A549 (cell line): Measurements from ENCODE around the gene GUCY2D. TPM values are rescaled to one million over a fixed set of nuclear protein-coding genes. Genes with fewer than 3 reads are reported as not detected.

ENCODE experiments used
- ATAC-seq, 2 experiments: fragments of 200-7000 bp in 1 of 2; fragments of >200 bp in 1 of 2; cut with Nextera tagmentation in 1 of 2; cut with Tn5 transposase in 1 of 2; 3 replicates each; pipeline versions ENCODE4 v1.8.0 to v1.9.1; 2018 to 2020; ENCODE audit warnings: mild to moderate bottlenecking in 1 of 2, moderate library complexity in 1 of 2
- CTCF ChIA-PET: fragments of 300-600 bp; sonication (Branson Sonifier 250); formaldehyde crosslinking; extraction: SDS; loops from one replicate; lab custom pipeline; 2021; ENCODE audit warnings: antibody characterized with exemption, inconsistent platforms; lab: Yijun Ruan, JAX
- POLR2A ChIA-PET: fragments of 350-600 bp; formaldehyde crosslinking; extraction: SDS; loops from one replicate; lab custom pipeline; 2021; ENCODE audit warnings: antibody characterized with exemption, inconsistent platforms; lab: Yijun Ruan, JAX
- DNase-seq, 2 experiments: peaks; one replicate each; pipeline versions ENCODE4 v3.0.0 to v3.0.0-alpha.2; 2011 to 2016; ENCODE audit warnings: low read depth in 1 of 2, low spot score in 1 of 2
- FAIRE-seq: peaks from 2 replicates; lab custom pipeline; 2011; peaks lifted over from hg19 to GRCh38; lab: Jason Lieb, UNC
- H3K27ac ChIP-seq, 2 experiments: fragments of >200 bp; sonication (Bioruptor Twin); formaldehyde crosslinking; 3 replicates each; pipeline ENCODE4 v1.5.1; 2016 to 2017
- H3K4me1 ChIP-seq: fragments of >200 bp; sonication (Bioruptor Twin); formaldehyde crosslinking; 3 replicates; pipeline ENCODE4 v1.6.1; 2016
- H3K4me2 ChIP-seq: fragments of >200 bp; sonication (Bioruptor Twin); formaldehyde crosslinking; 3 replicates; pipeline ENCODE4 v1.6.1; 2016
- H3K4me3 ChIP-seq: fragments of >200 bp; sonication (Bioruptor Twin); formaldehyde crosslinking; 3 replicates; pipeline ENCODE4 v1.5.1; 2016
- H3K9me3 ChIP-seq: fragments of >200 bp; sonication (Bioruptor Twin); formaldehyde crosslinking; 3 replicates; pipeline ENCODE4 v1.6.1; 2016
- BCL3 ChIP-seq: fragments of >200 bp; sonication (Bioruptor Twin); formaldehyde crosslinking; IDR thresholded peaks from 3 replicates; pipeline ENCODE4 v1.6.1; 2016
- CEBPB ChIP-seq, 2 experiments: fragments of >200 bp in 1 of 2; sonication (Bioruptor Twin) in 1 of 2; formaldehyde crosslinking in 1 of 2; IDR thresholded peaks; 2 replicates each; pipeline ENCODE4 v1.6.1; 2012 to 2016
- CTCF ChIP-seq: fragments of >200 bp; sonication (Bioruptor Twin); formaldehyde crosslinking; IDR thresholded peaks from 3 replicates; pipeline ENCODE4 v1.5.1; 2016
- E2F6 ChIP-seq: IDR thresholded peaks from 2 replicates; pipeline ENCODE4 v1.6.1; 2012; ENCODE audit warnings: low read depth, borderline replicate concordance
- EHF ChIP-seq: fragments of 250-450 bp; sonication (Bioruptor Pico); IDR thresholded peaks from 2 replicates; pipeline ENCODE4 v1.5.0; 2020; ENCODE audit warnings: mild to moderate bottlenecking
- FOSB ChIP-seq: fragments of 250-450 bp; sonication (Bioruptor Pico); IDR thresholded peaks from 2 replicates; pipeline ENCODE4 v1.5.0; 2020; ENCODE audit warnings: mild to moderate bottlenecking, moderate library complexity
- FOXS1 ChIP-seq: fragments of 250-450 bp; sonication (Bioruptor Pico); IDR thresholded peaks from 2 replicates; pipeline ENCODE4 v1.5.0; 2020; ENCODE audit warnings: mild to moderate bottlenecking, moderate library complexity
- HMGXB4 ChIP-seq: fragments of 250-450 bp; sonication (Bioruptor Pico); IDR thresholded peaks from 2 replicates; pipeline ENCODE4 v1.5.0; 2021; ENCODE audit warnings: mild to moderate bottlenecking, moderate library complexity, borderline replicate concordance
- HOXB5 ChIP-seq: fragments of 250-450 bp; sonication (Bioruptor Pico); IDR thresholded peaks from 2 replicates; pipeline ENCODE4 v1.5.0; 2020; ENCODE audit warnings: mild to moderate bottlenecking, moderate library complexity
- JUN ChIP-seq, 2 experiments: fragments of >200 bp; sonication (Bioruptor Twin); formaldehyde crosslinking; IDR thresholded peaks; 2 replicates in 1 of 2; 3 replicates in 1 of 2; pipeline ENCODE4 v1.6.1; 2016 to 2017
- KDM1A ChIP-seq: fragments of 200-600 bp; sonication (generic); IDR thresholded peaks from 2 replicates; pipeline ENCODE4 v1.6.1; 2016; ENCODE audit warnings: low read depth, mild to moderate bottlenecking
- KDM5A ChIP-seq: fragments of 200-600 bp; sonication (generic); IDR thresholded peaks from 2 replicates; pipeline ENCODE4 v1.6.1; 2016; ENCODE audit warnings: antibody characterized with exemption, mild to moderate bottlenecking
- MYC ChIP-seq: IDR thresholded peaks from 2 replicates; pipeline ENCODE4 v1.6.1; 2012; ENCODE audit warnings: mild to moderate bottlenecking, inconsistent platforms, low read length, improper control_type of control experiment, borderline replicate concordance
- PBX3 ChIP-seq: IDR thresholded peaks from 2 replicates; pipeline ENCODE4 v1.6.1; 2012
- RAD21 ChIP-seq, 2 experiments: fragments of >200 bp in 1 of 2; sonication (Bioruptor Twin) in 1 of 2; formaldehyde crosslinking in 1 of 2; IDR thresholded peaks in 1 of 2; conservative IDR thresholded peaks in 1 of 2; 2 replicates in 1 of 2; 3 replicates in 1 of 2; pipeline ENCODE4 v1.6.1; 2012 to 2018; ENCODE audit warnings: inconsistent platforms in 1 of 2
- SMC3 ChIP-seq: fragments of >200 bp; sonication (Bioruptor Twin); formaldehyde crosslinking; IDR thresholded peaks from 3 replicates; pipeline ENCODE4 v1.6.1; 2018; ENCODE audit warnings: inconsistent platforms
- TP53 ChIP-seq: fragments of 250-450 bp; sonication (Bioruptor Pico); IDR thresholded peaks from 2 replicates; pipeline ENCODE4 v1.5.0; 2021; ENCODE audit warnings: mild to moderate bottlenecking, moderate library complexity
- ZC3H11A ChIP-seq: fragments of 450-650 bp; IDR thresholded peaks from 2 replicates; pipeline ENCODE4 v1.6.1; 2014; ENCODE audit warnings: antibody characterized with exemption, mild to moderate bottlenecking
- ZFP36 ChIP-seq: fragments of 450-650 bp; IDR thresholded peaks from 2 replicates; pipeline ENCODE4 v1.6.1; 2014; ENCODE audit warnings: borderline replicate concordance; ENCODE audit not compliant: partially characterized antibody
- ZSCAN20 ChIP-seq: fragments of 250-450 bp; sonication (Bioruptor Pico); IDR thresholded peaks from 2 replicates; pipeline ENCODE4 v1.8.0; 2022; ENCODE audit warnings: mild to moderate bottlenecking, moderate library complexity
- WGBS: methylation state at CpG from one replicate; pipeline ENCODE4 v1.1.6; 2017; ENCODE audit errors: missing lambda C conversion rate; 5-methylcytosine and 5-hydroxymethylcytosine counted together
- polyA plus RNA-seq, 4 experiments: library from polyadenylated mRNA; depleted of rRNA in 3 of 4; stranded (reverse); fragments of >200 nt; fragmentation: RNase III in 1 of 4; extraction: RNeasy Plus Mini Kit Qiagen cat#74134 plus additional on column Dnase treatment in 1 of 4; gene quantifications; 2 replicates in 3 of 4; 3 replicates in 1 of 4; pipeline ENCODE4 v1.2.3, GENCODE V29; 2011 to 2017
- TF ChIP-seq, protein P1 (sequence below): fragments of 250-450 bp; sonication (Bioruptor Pico); IDR thresholded peaks from 2 replicates; pipeline ENCODE4 v1.5.0; 2020; ENCODE audit warnings: low read depth, mild to moderate bottlenecking, moderate library complexity
- TF ChIP-seq, protein P2 (sequence below): IDR thresholded peaks from 2 replicates; pipeline ENCODE4 v1.6.1; 2012

Gene GUCY2D
- polyA plus RNA-seq, 2 of the 4 experiments (the other 2 are of a cell fraction): 0.14 TPM; not detected in 1

GRCh38 chr17:8057691-8058114 is 55.3 kb downstream of the GUCY2D start:
- peak overlapping the region; percentile 16; the same call in 2 of the 3 replicates for H3K4me3 ChIP-seq

GRCh38 chr17:8059131-8059530 is 56.7 kb downstream of the GUCY2D start:
- 21% methylated on average over 7 of the region's 7 CpGs for WGBS
- ATAC-seq (no peak), DNase-seq (no peak), FAIRE-seq (no peak)
- Histone ChIP-seq H3K4me1 (peaks cover 6% of the 10 kb centered on the region; the same call in 2 of the 3 replicates), H3K4me2 (no peak overlapping the region), H3K27ac (no peak overlapping the region), H3K9me3 (no peaks in the 10 kb centered on the region), H3K4me3 (no peak overlapping the region)
- ChIA-PET CTCF (interaction anchor here (0.6 to 13.8 kb wide), 33 partner anchors 7 to 944 kb away, joined by 3 to 682 read pairs (median 13); partner anchors contain the start of genes ALOX12B, ALOX15B, ALOXE3 and CNTROB), POLR2A (no interaction called here)
- TF ChIP-seq ZSCAN20 (no peak), E2F6 (no peak), TP53 (CRISPR knock-in tag) (no peak), BCL3 (no peak), KDM1A (no peak), PBX3 (no peak), KDM5A (no peak), EHF (CRISPR knock-in tag) (no peak), ZC3H11A (no peak), ZFP36 (no peak), HMGXB4 (CRISPR knock-in tag) (no peak), HOXB5 (CRISPR knock-in tag) (no peak), FOSB (CRISPR knock-in tag) (no peak)
- TF ChIP-seq, protein P1, sequence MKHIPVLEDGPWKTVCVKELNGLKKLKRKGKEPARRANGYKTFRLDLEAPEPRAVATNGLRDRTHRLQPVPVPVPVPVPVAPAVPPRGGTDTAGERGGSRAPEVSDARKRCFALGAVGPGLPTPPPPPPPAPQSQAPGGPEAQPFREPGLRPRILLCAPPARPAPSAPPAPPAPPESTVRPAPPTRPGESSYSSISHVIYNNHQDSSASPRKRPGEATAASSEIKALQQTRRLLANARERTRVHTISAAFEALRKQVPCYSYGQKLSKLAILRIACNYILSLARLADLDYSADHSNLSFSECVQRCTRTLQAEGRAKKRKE (CRISPR knock-in tag): no peak

More at GRCh38 chr17:8057691-8058114, 55.3 kb downstream of the GUCY2D start:
- FAIRE-seq (peak; percentile 100), ATAC-seq (peak; percentile 67 to 93), DNase-seq (peak; percentile 88 to 97)
- H3K4me1 ChIP-seq: peaks cover 6% of the 10 kb centered on the region; the same call in 2 of the 3 replicates
- 2% methylated on average over 14 of the region's 14 CpGs for WGBS
- TF ChIP-seq JUN (IDR thresholded peaks at IDR 0.05) (no peak), SMC3 (peak; percentile 78), RAD21 (conservative IDR thresholded peaks at IDR 0.05 in 1 of 2, IDR thresholded peaks at IDR 0.05 in 1 of 2) (peak; percentile 90 to 94), ZC3H11A (no peak), CTCF (peak; percentile 93), MYC (peak; percentile 75; the same call in 1 of the 2 replicates), FOXS1 (CRISPR knock-in tag) (no peak), CEBPB (IDR thresholded peaks at IDR 0.05) (peak in 1 of 2 experiments; percentile 72; a peak in 1 of 4 replicates)
- TF ChIP-seq, protein P2, sequence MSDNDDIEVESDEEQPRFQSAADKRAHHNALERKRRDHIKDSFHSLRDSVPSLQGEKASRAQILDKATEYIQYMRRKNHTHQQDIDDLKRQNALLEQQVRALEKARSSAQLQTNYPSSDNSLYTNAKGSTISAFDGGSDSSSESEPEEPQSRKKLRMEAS: peak; percentile 72
- H3K27ac ChIP-seq: no peak overlapping the region; a peak in 1 of 6 replicates
- POLR2A ChIA-PET: interaction anchor here (1.0 to 1.4 kb wide), 3 partner anchors 21 to 145 kb away, joined by 3 to 6 read pairs (median 3); no protein-coding TSS in a partner anchor
- no peaks in the 10 kb centered on the region for H3K9me3 ChIP-seq
- CTCF ChIA-PET: interaction anchor here (0.6 to 13.8 kb wide), 73 partner anchors 8 to 1013 kb away, joined by 3 to 682 read pairs (median 5); partner anchors contain the start of genes ALOX12B, ALOX15B, ALOXE3 and CNTROB
- peak overlapping the region; percentile 65 for H3K4me2 ChIP-seq
